GM12874 (cell line): ENCODE data around the gene AADACL2.

Experiments used
- CTCF ChIP-seq: IDR thresholded peaks from 2 replicates; pipeline ENCODE4 v1.5.1; 2011; ENCODE audit warnings: low read depth, mild to moderate bottlenecking, control low read depth, low read length, moderate library complexity; ENCODE audit not compliant: insufficient read depth

Gene AADACL2

DNA sequence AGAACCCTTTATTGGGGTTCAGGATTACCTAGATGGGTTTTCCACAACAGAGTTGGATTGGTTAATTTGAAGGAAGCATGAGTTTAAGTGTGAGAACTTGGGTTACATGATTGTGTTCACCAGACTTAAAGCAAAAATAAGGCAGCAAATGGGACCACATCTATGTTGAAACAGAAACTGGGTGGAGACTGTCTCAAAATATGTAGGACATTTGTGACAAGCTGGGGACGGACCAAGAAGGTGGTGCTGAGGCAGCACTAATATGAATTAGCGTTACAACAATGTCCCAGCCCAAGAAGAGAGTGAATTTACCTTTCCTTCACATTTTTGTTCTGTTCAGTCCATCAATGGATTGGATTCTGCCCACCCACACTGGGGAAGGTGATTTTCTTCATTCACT, 866 bp upstream of the AADACL2 start:
- no peak for TF ChIP-seq CTCF

DNA sequence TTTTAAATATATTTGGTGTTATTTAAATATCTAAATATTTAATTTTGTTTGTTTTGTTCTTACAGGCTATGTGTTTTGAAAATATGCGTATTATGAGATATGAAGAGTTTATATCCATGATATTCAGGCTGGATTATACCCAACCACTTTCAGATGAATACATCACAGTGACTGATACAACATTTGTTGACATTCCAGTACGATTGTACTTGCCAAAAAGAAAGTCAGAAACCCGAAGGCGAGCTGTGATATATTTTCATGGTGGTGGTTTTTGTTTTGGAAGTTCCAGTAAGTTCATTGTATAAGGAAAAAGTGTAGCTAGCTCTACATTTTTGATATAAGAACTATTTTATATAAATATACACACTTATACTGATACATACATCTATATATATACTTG, 6.9 kb downstream of the AADACL2 start:
- TF ChIP-seq CTCF, result no peak

- no peak for TF ChIP-seq CTCF
Measured at GRCh38 chr3:151743855-151744254, 10.1 kb downstream of the AADACL2 start.

DNA sequence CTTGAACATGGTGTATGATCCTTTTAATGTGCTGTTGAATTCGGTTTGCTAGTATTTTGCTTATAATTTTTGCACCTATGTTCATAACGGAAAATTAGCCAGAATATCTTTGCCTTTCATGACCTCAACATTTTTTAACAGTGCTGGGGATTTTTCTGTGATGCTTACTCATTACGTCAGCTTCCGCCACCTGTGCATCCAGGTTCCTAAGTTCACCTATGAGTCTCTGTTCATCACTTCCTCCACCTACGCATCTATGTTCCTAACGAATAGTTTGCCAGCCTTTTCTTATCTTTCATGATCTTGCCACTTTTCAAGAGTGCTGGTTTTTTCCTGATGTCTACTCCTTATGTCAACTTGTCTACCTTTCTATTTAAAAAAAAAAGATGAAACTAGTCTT, 16.5 kb downstream of the AADACL2 start:
- no peak for TF ChIP-seq CTCF

- no peak for TF ChIP-seq CTCF
Measured at GRCh38 chr3:151750678-151751077, 17.0 kb downstream of the AADACL2 start.

- TF ChIP-seq CTCF, result no peak
Measured at GRCh38 chr3:151751161-151751560, 17.4 kb downstream of the AADACL2 start.

GRCh38 chr3:151753846-151754245, 20.1 kb downstream of the AADACL2 start:
- no peak for TF ChIP-seq CTCF

GRCh38 chr3:151761581-151761980, 27.9 kb downstream of the AADACL2 start:
- TF ChIP-seq CTCF, result no peak
